ENCODE measurements around the gene PDCD10.

Gene PDCD10

DNA sequence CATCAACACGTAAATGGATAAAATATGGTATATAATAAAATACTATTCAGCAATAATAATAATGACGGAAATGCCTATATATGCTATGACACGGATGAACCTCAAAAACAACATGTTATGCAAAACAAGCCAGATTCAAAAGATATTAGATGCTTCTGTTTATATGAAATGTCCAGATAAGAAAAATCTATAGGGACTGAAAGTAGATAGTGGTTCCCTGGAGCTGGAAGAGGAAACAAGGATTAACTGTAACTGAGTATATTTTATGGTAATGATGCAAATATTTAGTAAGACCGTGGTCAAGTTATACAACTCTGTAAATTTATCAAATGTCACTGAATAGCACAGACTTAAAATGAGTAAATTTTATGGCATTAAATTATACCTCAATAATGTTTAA, 55.2 kb downstream of the PDCD10 start:
- no peak for DNase-seq (ENCODE audit: low read depth in 2 of 2)

GRCh38 chr3:167675848-167676247, 58.8 kb downstream of the PDCD10 start:
- no peak for DNase-seq (ENCODE audit: low read depth in 2 of 2)

GRCh38 chr3:167673221-167673620, 61.5 kb downstream of the PDCD10 start:
- DNase-seq (ENCODE audit: low read depth in 2 of 2) = no peak

GRCh38 chr3:167671878-167672427, 62.7 kb downstream of the PDCD10 start:
- no peak for DNase-seq (ENCODE audit: low read depth in 2 of 2)

GRCh38 chr3:167669699-167670098, 65.0 kb downstream of the PDCD10 start:
- no peak for DNase-seq (ENCODE audit: low read depth in 2 of 2)

DNA sequence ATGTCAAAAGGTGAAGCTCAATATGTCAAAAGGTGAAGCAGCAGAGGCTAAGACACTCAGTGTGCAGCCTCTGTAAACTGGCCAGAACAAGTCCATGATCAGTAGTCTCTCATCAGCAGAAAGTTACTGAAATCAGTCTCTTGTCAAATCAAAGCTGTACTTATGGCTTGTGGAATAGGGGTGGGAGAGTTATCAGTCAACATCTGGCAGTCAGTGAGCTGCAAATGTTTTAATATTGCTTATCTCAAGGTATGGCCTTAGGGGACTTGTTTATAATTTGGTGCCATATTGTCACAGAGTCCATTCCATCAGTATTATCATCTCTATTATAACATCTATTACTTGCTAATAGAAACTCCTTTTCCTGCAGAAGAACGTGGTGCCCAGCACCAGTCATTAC, 66.0 kb downstream of the PDCD10 start:
- DNase-seq (ENCODE audit: low read depth in 2 of 2) = no peak

DNA sequence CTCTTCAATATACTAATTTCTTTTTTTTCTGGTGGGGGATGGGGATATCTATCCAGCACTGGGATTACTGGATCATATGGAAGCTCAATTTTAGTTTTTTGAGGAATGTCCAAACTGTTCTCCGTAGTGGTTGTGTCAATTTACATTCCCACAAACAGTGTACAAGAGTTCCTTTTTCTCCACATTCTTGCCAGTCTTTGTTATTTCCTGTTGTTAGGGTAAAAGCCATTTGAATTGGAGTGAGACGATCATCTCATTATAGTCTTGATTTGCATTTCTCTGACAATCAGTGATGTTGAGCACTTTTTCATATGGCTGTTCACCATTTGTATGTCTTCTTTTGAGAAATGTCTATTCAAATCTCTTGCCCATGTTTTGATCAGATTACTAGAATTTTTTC, 68.1 kb downstream of the PDCD10 start:
- no peak for DNase-seq (ENCODE audit: low read depth in 2 of 2)

DNA sequence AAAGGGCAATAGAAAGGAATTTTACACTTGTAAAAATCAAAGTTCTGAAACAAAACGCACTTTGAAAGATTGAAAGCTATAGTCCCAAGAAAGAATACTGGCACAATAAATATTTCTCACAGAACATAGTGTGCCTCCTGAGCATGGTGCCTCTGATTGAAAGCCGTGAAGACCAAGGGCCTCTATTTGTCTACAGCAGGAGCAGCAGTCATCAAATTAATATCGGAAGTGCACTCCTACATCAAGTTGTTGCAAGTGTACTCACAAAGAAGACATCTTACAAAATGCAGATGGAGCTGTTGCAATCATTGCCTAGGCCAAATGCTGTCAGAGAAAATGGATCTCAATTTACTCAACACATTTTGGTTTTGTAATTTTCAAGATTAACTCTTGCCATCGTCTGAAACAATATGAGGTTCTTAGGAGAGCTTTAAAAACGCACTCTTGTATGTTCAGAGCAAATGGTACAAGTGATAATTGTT, 71.7 kb downstream of the PDCD10 start:
- no peak for DNase-seq (ENCODE audit: low read depth in 2 of 2)

DNA sequence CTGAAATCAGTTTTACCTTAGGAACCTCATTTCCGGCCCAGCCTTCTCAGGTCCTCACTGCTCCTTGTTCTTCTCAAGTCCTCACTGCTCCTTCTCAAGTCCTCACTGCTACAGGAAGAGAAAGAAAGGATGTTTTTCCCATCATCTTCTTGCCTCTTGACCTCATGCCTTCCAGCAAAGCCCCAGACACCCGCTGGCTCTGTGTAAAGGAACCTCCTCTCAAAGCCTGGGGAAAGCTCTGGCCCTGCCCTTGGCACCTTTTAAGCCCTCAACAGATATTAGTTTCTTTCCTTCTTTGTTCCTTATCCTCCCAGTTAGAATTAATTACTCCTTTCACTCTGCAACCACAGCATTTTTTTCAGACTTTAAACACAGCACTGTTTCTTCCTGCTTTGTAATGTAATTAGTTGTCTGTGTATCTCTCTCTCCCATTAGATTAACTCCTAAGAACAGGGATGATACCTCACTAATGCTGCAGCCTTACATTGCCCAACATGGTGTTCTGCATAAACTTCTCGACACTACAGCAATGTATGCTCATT, 76.9 kb downstream of the PDCD10 start:
- DNase-seq (ENCODE audit: low read depth in 2 of 2) = no peak

GRCh38 chr3:167656821-167657220, 77.9 kb downstream of the PDCD10 start:
- no peak for DNase-seq (ENCODE audit: low read depth in 2 of 2)

- no peak for DNase-seq (ENCODE audit: low read depth in 2 of 2)
Observed at GRCh38 chr3:167653760-167654159, 80.9 kb downstream of the PDCD10 start, which contains the start of gene WDR49. Gene WDR49, minus strand, starts transcription at chr3:167653942. Its CDS starts 517 bp downstream, at chr3:167653425.

- no peak for DNase-seq (ENCODE audit: low read depth in 2 of 2)
Observed at GRCh38 chr3:167653155-167653554, 81.5 kb downstream of the PDCD10 start.

- DNase-seq (ENCODE audit: low read depth in 2 of 2) = no peak
Observed at GRCh38 chr3:167651826-167652225, 82.9 kb downstream of the PDCD10 start.

DNA sequence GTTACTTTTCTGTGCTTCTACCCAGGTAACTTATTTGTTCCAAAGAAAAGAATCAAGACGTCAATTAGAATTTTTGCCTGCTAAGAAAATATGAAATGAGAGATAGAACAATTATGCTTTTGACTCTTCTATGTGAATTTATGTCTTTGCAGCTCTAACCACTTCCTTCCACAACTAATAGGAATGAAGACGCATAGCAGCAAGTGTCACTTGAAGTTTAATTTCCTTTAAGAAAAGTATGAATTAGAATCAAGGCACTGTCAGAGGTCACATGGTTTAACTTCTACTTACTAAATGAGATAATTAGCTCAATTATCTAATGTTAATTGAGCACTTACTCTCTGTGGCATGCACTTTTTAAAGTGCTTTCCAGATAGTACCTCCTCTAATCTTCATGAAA, 84.2 kb downstream of the PDCD10 start:
- no peak for DNase-seq (ENCODE audit: low read depth in 2 of 2)

- no peak for DNase-seq (ENCODE audit: low read depth in 2 of 2)
Observed at GRCh38 chr3:167649746-167650145, 84.9 kb downstream of the PDCD10 start.

DNA sequence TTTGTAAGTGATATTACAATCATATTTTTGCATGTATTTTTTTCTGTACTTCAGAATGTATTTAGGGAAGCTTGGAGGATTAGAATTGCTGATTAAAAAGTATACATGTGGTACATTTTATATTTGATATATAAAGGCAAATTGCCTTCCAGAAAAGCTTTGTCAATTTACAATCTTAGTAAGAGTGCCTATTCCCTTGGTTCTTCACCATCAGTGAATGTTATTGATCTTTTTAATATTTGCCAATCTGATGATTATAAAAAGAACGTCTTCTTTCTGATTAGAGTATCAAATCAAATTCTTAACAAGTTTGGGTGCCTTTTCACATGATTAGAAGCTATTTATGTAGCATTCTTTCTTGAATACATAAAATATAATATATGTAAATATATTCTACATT, 90.1 kb downstream of the PDCD10 start:
- DNase-seq (ENCODE audit: low read depth in 2 of 2) = no peak

Data from stimulated activated CD4-positive, alpha-beta T cell treated with anti-CD3 and anti-CD28 coated beads, Interleukin-12 subunit alpha, Interleukin-12 subunit beta, amount 100 ng/mL, for 24 hours (primary cell).